Neutrophil (primary cell): ENCODE results near the gene LRRC45.

Experiments
- H3K27ac ChIP-seq: fragments of 200-600 bp; sonication (generic); 2 replicates; pipeline ENCODE4 v1.5.1; 2016; ENCODE audit warnings: mild to moderate bottlenecking, moderate library complexity
- H3K27me3 ChIP-seq: fragments of 200-600 bp; sonication (generic); 2 replicates; pipeline ENCODE4 v1.6.0; 2016; ENCODE audit warnings: mild to moderate bottlenecking
- H3K36me3 ChIP-seq: fragments of 200-600 bp; sonication (generic); 2 replicates; pipeline ENCODE4 v1.5.1; 2017
- H3K4me1 ChIP-seq, 2 experiments: fragments of 200-600 bp in 1 of 2; sonication (generic) in 1 of 2; 1 replicate in 1 of 2; 2 replicates in 1 of 2; pipeline versions ENCODE4 v1.5.1 to v1.6.1; 2013 to 2016; ENCODE audit warnings: low read depth in 1 of 2, low read length in 1 of 2, mild to moderate bottlenecking in 1 of 2, moderate library complexity in 1 of 2; ENCODE audit not compliant: control insufficient read depth in 1 of 2, insufficient read depth in 1 of 2
- H3K4me3 ChIP-seq, 2 experiments: fragments of 200-600 bp in 1 of 2; sonication (generic) in 1 of 2; 1 replicate in 1 of 2; 2 replicates in 1 of 2; pipeline ENCODE4 v1.5.1; 2013 to 2016; ENCODE audit warnings: low read depth in 1 of 2, low read length in 1 of 2, mild to moderate bottlenecking in 1 of 2, moderate library complexity in 1 of 2
- H3K9me3 ChIP-seq: fragments of 200-600 bp; sonication (generic); 2 replicates; pipeline ENCODE4 v1.5.1; 2016
- TF ChIP-seq, protein P1 (sequence below): fragments of 200-600 bp; sonication (generic); IDR thresholded peaks from 2 replicates; pipeline ENCODE4 v1.5.1; 2016; ENCODE audit warnings: antibody characterized with exemption

Gene LRRC45

DNA sequence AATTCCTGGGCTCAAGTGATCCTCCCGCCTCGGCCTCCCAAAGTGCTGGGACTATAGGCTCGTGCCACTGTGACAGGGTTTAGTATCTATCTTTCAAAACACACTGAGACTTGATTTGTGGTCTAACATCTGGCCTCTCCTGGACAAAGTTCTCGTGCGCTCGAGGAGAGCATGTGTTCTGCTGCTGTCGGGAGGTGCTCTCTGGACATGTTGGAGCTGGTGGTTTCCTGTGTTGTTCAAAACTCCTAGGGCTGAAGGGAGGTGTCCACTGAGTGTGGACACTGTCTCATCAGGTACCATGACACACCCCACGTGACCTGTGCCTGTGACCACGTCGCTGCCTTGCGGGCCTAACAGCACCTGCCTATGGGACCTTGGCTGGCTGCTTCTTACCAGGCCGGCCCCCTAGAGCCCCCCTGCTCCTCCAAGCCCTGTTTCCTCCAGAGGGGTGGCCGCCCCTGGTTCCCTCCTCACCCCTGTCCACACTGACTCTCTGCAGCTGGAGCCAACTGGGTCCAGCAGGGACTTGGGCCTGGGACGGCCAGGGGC, 22.9 kb downstream of the LRRC45 start:
- TF ChIP-seq, protein P1, sequence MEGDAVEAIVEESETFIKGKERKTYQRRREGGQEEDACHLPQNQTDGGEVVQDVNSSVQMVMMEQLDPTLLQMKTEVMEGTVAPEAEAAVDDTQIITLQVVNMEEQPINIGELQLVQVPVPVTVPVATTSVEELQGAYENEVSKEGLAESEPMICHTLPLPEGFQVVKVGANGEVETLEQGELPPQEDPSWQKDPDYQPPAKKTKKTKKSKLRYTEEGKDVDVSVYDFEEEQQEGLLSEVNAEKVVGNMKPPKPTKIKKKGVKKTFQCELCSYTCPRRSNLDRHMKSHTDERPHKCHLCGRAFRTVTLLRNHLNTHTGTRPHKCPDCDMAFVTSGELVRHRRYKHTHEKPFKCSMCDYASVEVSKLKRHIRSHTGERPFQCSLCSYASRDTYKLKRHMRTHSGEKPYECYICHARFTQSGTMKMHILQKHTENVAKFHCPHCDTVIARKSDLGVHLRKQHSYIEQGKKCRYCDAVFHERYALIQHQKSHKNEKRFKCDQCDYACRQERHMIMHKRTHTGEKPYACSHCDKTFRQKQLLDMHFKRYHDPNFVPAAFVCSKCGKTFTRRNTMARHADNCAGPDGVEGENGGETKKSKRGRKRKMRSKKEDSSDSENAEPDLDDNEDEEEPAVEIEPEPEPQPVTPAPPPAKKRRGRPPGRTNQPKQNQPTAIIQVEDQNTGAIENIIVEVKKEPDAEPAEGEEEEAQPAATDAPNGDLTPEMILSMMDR = no peak
- Histone ChIP-seq H3K9me3 (no peaks in the 10 kb centered on the region), H3K4me1 (peaks cover 6% of the 10 kb centered on the region in 2 experiments), H3K4me3 (no peak overlapping the region), H3K27me3 (no peaks in the 10 kb centered on the region), H3K36me3 (peaks cover 34% of the 10 kb centered on the region), H3K27ac (no peak overlapping the region)

DNA sequence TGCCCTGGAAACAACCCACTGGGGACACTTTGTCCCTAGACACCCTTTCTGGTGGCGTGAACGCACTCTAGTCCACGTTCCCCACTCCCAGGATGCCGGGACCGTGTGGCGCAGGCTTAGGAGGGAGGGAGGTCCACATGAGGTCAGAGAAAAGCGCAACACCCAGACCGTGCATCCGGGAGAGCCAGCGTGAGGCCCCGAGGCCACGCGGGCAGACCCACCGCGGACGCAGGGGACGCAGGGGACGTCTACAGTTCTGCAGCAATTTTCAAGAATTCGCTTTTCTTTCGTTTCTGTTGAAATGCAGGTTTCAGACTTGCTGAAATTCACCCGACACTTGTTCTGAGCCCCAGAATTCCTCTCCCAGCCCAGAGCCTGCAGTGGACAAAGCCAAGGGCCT, 23.8 kb downstream of the LRRC45 start:
- Histone ChIP-seq H3K27me3 (no peaks in the 10 kb centered on the region), H3K4me3 (no peak overlapping the region)
- TF ChIP-seq, protein P1 = no peak

GRCh38 chr17:82047379-82047778, 24.3 kb downstream of the LRRC45 start:
- TF ChIP-seq, protein P1 = no peak
- no peaks in the 10 kb centered on the region for H3K27me3 ChIP-seq
- peaks cover 34% of the 10 kb centered on the region for H3K36me3 ChIP-seq
- H3K4me3 ChIP-seq = no peak overlapping the region
- no peak overlapping the region for H3K27ac ChIP-seq
- peaks cover 10 to 12% of the 10 kb centered on the region in 2 experiments for H3K4me1 ChIP-seq
- no peaks in the 10 kb centered on the region for H3K9me3 ChIP-seq

More for the DNA sequence above, 23.8 kb downstream of the LRRC45 start:
- no peak overlapping the region for H3K27ac ChIP-seq
- H3K9me3 ChIP-seq = no peaks in the 10 kb centered on the region
- H3K4me1 ChIP-seq = peaks cover 6 to 8% of the 10 kb centered on the region in 2 experiments
- H3K36me3 ChIP-seq = peaks cover 34% of the 10 kb centered on the region

DNA sequence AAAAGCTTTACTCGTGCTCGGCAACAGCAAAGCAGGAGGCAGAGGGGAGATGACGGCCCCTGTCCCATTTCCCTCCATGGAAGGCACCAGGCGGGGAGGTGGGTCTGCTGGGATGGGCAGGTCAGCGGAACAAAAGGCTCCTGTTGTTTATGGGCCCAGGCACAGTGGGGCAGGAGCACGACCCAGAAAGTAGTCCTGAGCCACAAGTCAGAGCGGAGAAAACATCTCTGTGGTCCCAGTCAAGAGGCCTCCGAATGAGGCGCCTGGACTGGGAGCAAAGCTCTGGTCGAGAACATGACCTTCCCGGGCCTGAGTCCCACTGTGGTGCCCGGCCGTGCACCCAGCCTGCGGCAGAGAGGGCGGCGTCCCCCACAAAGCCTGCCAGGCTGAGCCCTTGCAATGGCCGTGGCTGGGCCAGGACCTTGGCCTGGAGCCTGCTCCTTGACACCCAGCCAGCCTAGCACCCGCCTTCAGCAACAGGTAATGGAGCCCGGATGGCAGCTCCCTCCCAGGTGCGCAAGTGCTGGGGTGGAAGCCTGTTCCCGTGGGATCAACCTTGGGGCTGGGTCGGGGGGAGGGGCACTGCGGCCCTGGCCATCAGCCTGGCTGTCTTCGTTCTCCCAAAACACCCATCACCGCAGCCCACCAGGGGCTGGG, 24.9 kb downstream of the LRRC45 start:
- no peak overlapping the region for H3K27ac ChIP-seq
- no peaks in the 10 kb centered on the region for H3K9me3 ChIP-seq
- H3K4me1 ChIP-seq = peaks cover 15 to 19% of the 10 kb centered on the region in 2 experiments
- no peaks in the 10 kb centered on the region for H3K27me3 ChIP-seq
- TF ChIP-seq, protein P1 = no peak
- no peak overlapping the region for H3K4me3 ChIP-seq
- H3K36me3 ChIP-seq = peaks cover 34% of the 10 kb centered on the region

DNA sequence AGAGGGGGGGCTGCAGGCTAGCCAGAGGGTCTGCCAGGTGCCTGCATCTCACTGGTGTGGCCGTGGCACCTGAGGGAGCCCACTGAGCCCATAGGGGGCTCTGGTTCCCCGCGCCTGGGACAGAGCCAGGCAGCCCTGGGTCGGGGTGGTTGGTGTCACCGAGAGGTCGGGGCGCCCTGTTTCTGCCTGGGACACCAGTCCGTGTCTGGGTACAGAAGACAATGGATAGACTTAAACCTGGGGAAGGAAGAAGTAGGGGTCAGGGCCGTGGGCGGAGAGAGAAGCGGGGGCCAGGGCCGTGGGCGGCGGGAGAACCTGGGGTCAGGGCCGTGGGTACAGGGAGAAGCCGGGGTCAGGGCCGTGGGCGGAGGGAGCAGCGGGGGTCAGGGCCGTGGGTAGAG, 25.5 kb downstream of the LRRC45 start:
- no peaks in the 10 kb centered on the region for H3K9me3 ChIP-seq
- TF ChIP-seq, protein P1 = no peak
- no peaks in the 10 kb centered on the region for H3K27me3 ChIP-seq
- H3K4me3 ChIP-seq = no peak overlapping the region
- H3K27ac ChIP-seq = no peak overlapping the region
- H3K36me3 ChIP-seq = peaks cover 34% of the 10 kb centered on the region
- H3K4me1 ChIP-seq = peaks cover 15 to 21% of the 10 kb centered on the region in 2 experiments
